Spleen (tissue), 11 donors: Measurements from ENCODE around the gene PKP4. TPM values are rescaled to one million over a fixed set of nuclear protein-coding genes. Genes with fewer than 3 reads are reported as not detected.

Source experiments
- DNase-seq: peaks from one replicate; pipeline ENCODE4 v3.0.0-alpha.2; 2020
- H3K27ac ChIP-seq, 8 donors: fragments of 200-600 bp; sonication (generic) in 7 of 8; 1 replicate in 4 of 8; 2 replicates in 4 of 8; pipeline versions ENCODE4 v1.5.0 to v1.8.0; 2016 to 2021; ENCODE audit warnings: inconsistent platforms in 4 of 8, mild to moderate bottlenecking in 4 of 8, moderate library complexity in 1 of 8
- H3K27me3 ChIP-seq, 7 donors: fragments of 200-600 bp; sonication (generic) in 6 of 7; replicated peaks in 1 of 7; 1 replicate in 4 of 7; 2 replicates in 3 of 7; pipeline versions ENCODE4 v1.5.0 to v1.8.0; 2016 to 2021; ENCODE audit warnings: inconsistent platforms in 3 of 7, mild to moderate bottlenecking in 1 of 7
- H3K36me3 ChIP-seq, 6 donors: fragments of 200-600 bp; sonication (generic) in 5 of 6; 1 replicate in 4 of 6; 2 replicates in 2 of 6; pipeline versions ENCODE4 v1.5.0 to v1.8.0; 2016 to 2021; ENCODE audit warnings: inconsistent platforms in 2 of 6
- H3K4me1 ChIP-seq, 6 donors: fragments of 200-600 bp; sonication (generic) in 5 of 6; 1 replicate in 3 of 6; 2 replicates in 3 of 6; pipeline versions ENCODE4 v1.5.0 to v1.8.0; 2016 to 2021; ENCODE audit warnings: inconsistent platforms in 3 of 6
- H3K4me3 ChIP-seq, 8 donors: fragments of 200-600 bp; sonication (generic) in 7 of 8; 1 replicate in 4 of 8; 2 replicates in 4 of 8; pipeline versions ENCODE4 v1.5.0 to v1.8.0; 2016 to 2021; ENCODE audit warnings: inconsistent platforms in 4 of 8, mild to moderate bottlenecking in 4 of 8, moderate library complexity in 2 of 8
- H3K9me3 ChIP-seq, 8 donors: fragments of 200-600 bp; sonication (generic) in 7 of 8; 1 replicate in 4 of 8; 2 replicates in 4 of 8; pipeline versions ENCODE4 v1.5.0 to v1.8.0; 2016 to 2021; ENCODE audit warnings: inconsistent platforms in 4 of 8
- POLR2A ChIP-seq, 3 donors: fragments of 450-650 bp; IDR thresholded peaks; one replicate each; pipeline ENCODE4 v1.5.1; 2017; ENCODE audit warnings: antibody characterized with exemption in 3 of 3, mild to moderate bottlenecking in 1 of 3
- POLR2AphosphoS5 ChIP-seq, 3 donors: sonication (generic); formaldehyde crosslinking; IDR thresholded peaks; one replicate each; pipeline ENCODE4 v1.5.1; 2017; ENCODE audit warnings: antibody characterized with exemption in 3 of 3
- WGBS, 5 donors: extraction: QIAGEN DNeasy Blood & Tissue Kit in 3 of 5; methylation state at CpG; one replicate each; pipeline versions ENCODE4 v1.1.5 to v1.1.7; 2013 to 2018; 5-methylcytosine and 5-hydroxymethylcytosine counted together
- intact Hi-C: fragments of 100-400 bp; cut with DNase I; formaldehyde crosslinking; loops from one replicate; pipeline ENCODE4 v1.15.0; 2023; ENCODE audit warnings: low total_unique reads
- polyA plus RNA-seq, 3 donors: library from polyadenylated mRNA; stranded (reverse); fragments of 200-250 nt; gene quantifications; one replicate each; pipeline ENCODE4 v1.2.1, GENCODE V29; 2013
- total RNA-seq, 7 donors: library from RNA; depleted of rRNA in 3 of 7; stranded (reverse); fragments of >200 nt in 3 of 7; fragmentation: NEBNext Ultra II Directional in 4 of 7; extraction: Animal tissue kit (Norgen Biotek cat#: 25700) in 4 of 7; gene quantifications; one replicate each; pipeline versions ENCODE4 v1.1.0 to v1.2.1, GENCODE V29; 2016 to 2021
- TF ChIP-seq, protein P1 (sequence below), 11 experiments: fragments of 200-600 bp in 7 of 11; fragments of 450-650 bp in 4 of 11; sonication (generic) in 4 of 11; IDR thresholded peaks in 8 of 11; conservative IDR thresholded peaks in 3 of 11; 1 replicate in 7 of 11; 2 replicates in 4 of 11; pipeline versions ENCODE4 v1.4.0 to v1.8.0; 2016 to 2021; ENCODE audit warnings: antibody characterized with exemption in 11 of 11, inconsistent platforms in 4 of 11, mild to moderate bottlenecking in 1 of 11
- donor health status: healthy with polysubstance abuse.
- donor health status: DM: no; HTN: no; CAD: no; lungs with moderate emphysema.
- donor health status: DM: no; HTN: no; CAD: no.
- donor health status: Bipolar disorder and iron deficiency.
- donor health status: healthy.
- donor health status: DM: no; HTN: no; CAD: no.
- donor health status: DM: yes; HTN: yes; CAD: no.

PKP4 gene
- total and polyA plus RNA-seq, 10 donors: 4.9 to 53.5 (median 29.2) TPM

DNA sequence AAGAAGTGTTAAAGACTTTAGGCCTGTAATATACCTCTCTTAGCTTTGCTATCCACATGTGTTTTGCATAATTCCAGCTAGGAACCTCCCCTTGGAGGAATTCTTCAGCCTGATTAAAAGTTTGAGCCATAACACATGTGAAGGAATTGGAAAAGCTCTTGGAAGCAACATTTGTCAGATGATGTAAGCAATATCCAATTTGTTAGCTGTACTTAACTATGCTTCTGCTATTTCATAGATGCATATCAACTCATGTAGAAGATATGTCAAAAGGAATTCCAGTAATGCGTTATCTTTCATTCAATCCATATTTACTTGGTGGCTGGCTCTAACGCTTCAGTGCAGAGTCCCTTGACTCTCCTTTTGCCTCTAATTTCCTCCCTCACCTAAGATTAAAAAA lies 46.2 kb downstream of the PKP4 start:
- Histone ChIP-seq H3K4me3 (no peak overlapping the region), H3K27me3 (no peaks in the 10 kb centered on the region), H3K4me1 (no peaks in the 10 kb centered on the region), H3K36me3 (no peaks in the 10 kb centered on the region), H3K9me3 (no peaks in the 10 kb centered on the region), H3K27ac (no peak overlapping the region)
- 83 to 92% (median 90%) methylated on average over 2 of the region's 2 CpGs for WGBS, 5 donors
- TF ChIP-seq, protein P1, sequence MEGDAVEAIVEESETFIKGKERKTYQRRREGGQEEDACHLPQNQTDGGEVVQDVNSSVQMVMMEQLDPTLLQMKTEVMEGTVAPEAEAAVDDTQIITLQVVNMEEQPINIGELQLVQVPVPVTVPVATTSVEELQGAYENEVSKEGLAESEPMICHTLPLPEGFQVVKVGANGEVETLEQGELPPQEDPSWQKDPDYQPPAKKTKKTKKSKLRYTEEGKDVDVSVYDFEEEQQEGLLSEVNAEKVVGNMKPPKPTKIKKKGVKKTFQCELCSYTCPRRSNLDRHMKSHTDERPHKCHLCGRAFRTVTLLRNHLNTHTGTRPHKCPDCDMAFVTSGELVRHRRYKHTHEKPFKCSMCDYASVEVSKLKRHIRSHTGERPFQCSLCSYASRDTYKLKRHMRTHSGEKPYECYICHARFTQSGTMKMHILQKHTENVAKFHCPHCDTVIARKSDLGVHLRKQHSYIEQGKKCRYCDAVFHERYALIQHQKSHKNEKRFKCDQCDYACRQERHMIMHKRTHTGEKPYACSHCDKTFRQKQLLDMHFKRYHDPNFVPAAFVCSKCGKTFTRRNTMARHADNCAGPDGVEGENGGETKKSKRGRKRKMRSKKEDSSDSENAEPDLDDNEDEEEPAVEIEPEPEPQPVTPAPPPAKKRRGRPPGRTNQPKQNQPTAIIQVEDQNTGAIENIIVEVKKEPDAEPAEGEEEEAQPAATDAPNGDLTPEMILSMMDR (IDR thresholded peaks at IDR 0.05 in 8 of 11, conservative IDR thresholded peaks at IDR 0.05 in 3 of 11): no peak
- TF ChIP-seq POLR2A (IDR thresholded peaks at IDR 0.05) (no peak), POLR2AphosphoS5 (IDR thresholded peaks at IDR 0.05) (no peak)
- intact Hi-C loops: no loop called here
- no peak for DNase-seq

DNA sequence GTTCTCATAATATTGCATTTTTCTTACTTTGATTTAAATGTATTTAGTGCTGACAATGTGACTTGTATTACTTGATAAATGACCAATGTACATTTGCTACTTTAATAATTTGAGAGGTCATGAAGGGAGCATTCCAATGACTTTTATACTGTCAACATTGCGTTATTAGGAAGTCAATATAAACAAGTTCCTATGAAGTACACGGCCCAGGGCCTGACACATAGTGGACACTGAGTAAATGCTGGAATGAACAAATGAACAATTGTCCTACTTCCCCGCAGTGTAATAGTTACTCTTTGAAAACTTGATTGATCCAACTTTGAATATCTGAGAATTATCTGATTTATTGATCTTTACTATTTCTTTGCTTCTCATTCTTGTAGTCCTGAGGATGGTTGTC lies 47.3 kb downstream of the PKP4 start:
- 84 to 91% (median 88%) methylated on average over 3 of the region's 3 CpGs for WGBS, 5 donors
- no peaks in the 10 kb centered on the region for H3K4me1 ChIP-seq
- no peak overlapping the region for H3K4me3 ChIP-seq
- TF ChIP-seq POLR2AphosphoS5 (IDR thresholded peaks at IDR 0.05) (no peak), POLR2A (IDR thresholded peaks at IDR 0.05) (no peak)
- TF ChIP-seq, protein P1 (IDR thresholded peaks at IDR 0.05 in 8 of 11, conservative IDR thresholded peaks at IDR 0.05 in 3 of 11): no peak
- no peaks in the 10 kb centered on the region for H3K9me3 ChIP-seq
- H3K27me3 ChIP-seq: no peaks in the 10 kb centered on the region
- H3K27ac ChIP-seq: no peak overlapping the region
- H3K36me3 ChIP-seq: no peaks in the 10 kb centered on the region
- no peak for DNase-seq
- intact Hi-C loops: no loop called here

DNA sequence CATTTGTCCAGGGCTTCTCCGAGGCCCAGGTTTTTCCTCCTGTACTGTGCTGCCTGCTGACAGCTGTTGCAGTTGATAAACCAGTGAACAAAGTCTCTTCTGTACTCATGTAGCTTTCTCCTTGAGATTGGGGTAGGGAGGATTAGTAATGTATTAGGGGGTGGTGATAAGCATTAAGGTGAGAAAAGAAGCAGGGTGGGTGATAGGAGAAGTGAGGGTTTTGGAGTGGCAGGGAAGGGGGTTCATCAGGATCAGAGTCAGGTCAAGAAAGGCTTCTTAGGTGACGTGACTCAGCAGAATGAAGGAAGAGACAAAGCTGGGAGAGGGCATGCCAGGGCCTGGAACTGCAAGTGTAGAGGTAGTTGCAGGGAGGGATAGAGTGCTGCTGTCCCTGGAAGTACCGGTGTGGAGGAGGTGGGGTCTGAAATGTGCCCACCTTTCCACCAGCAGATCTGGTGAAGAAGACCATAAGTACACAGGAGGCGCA lies 48.7 kb downstream of the PKP4 start:
- Histone ChIP-seq H3K9me3 (no peaks in the 10 kb centered on the region), H3K4me3 (no peak overlapping the region), H3K27ac (no peak overlapping the region), H3K4me1 (peaks cover 0 to 3% (median 0%) of the 10 kb centered on the region in 6 donors), H3K36me3 (no peaks in the 10 kb centered on the region), H3K27me3 (no peaks in the 10 kb centered on the region)
- no peak for DNase-seq
- no peak for TF ChIP-seq POLR2AphosphoS5 (IDR thresholded peaks at IDR 0.05)
- TF ChIP-seq POLR2A (IDR thresholded peaks at IDR 0.05): no peak
- TF ChIP-seq, protein P1 (IDR thresholded peaks at IDR 0.05 in 8 of 11, conservative IDR thresholded peaks at IDR 0.05 in 3 of 11): no peak
- WGBS, 5 donors: 91 to 100% (median 95%) methylated on average over 4 of the region's 4 CpGs
- intact Hi-C loops: no loop called here

GRCh38 chr2:158507141-158507540 lies 50.4 kb downstream of the PKP4 start:
- Histone ChIP-seq H3K36me3 (no peaks in the 10 kb centered on the region), H3K9me3 (no peaks in the 10 kb centered on the region), H3K4me1 (peaks cover 0 to 3% (median 0%) of the 10 kb centered on the region in 6 donors), H3K4me3 (no peak overlapping the region), H3K27me3 (no peaks in the 10 kb centered on the region), H3K27ac (no peak overlapping the region)
- WGBS, 5 donors: 78 to 92% (median 78%) methylated on average over 4 of the region's 4 CpGs
- intact Hi-C loops: no loop called here
- TF ChIP-seq POLR2AphosphoS5 (IDR thresholded peaks at IDR 0.05): no peak
- no peak for TF ChIP-seq POLR2A (IDR thresholded peaks at IDR 0.05)
- TF ChIP-seq, protein P1 (IDR thresholded peaks at IDR 0.05 in 8 of 11, conservative IDR thresholded peaks at IDR 0.05 in 3 of 11): no peak
- no peak for DNase-seq
